Measurements from ENCODE around the gene SLC25A11.

- TF ChIP-seq ZNF274 (IDR thresholded peaks at IDR 0.05; ENCODE audit: low read depth, low read length) (no peak), SUZ12 (IDR thresholded peaks at IDR 0.05; ENCODE audit: extremely low read depth, insufficient read depth, insufficient read length) (no peak)
These were observed 32.5 kb upstream of the SLC25A11 start for GRCh38 chr17:4972322-4972721.

All from NT2/D1 (cell line).